ENCODE results near the gene ANKRD24.
"Not testable (repeated sequence)": the region's sequence is repeated elsewhere in the genome, so short reads cannot be mapped to it uniquely, and the experiment has no call there.

ANKRD24 gene

GRCh38 chr19:4233282-4233853 lies 50.9 kb downstream of the ANKRD24 start:
- no peak for DNase-seq

DNA sequence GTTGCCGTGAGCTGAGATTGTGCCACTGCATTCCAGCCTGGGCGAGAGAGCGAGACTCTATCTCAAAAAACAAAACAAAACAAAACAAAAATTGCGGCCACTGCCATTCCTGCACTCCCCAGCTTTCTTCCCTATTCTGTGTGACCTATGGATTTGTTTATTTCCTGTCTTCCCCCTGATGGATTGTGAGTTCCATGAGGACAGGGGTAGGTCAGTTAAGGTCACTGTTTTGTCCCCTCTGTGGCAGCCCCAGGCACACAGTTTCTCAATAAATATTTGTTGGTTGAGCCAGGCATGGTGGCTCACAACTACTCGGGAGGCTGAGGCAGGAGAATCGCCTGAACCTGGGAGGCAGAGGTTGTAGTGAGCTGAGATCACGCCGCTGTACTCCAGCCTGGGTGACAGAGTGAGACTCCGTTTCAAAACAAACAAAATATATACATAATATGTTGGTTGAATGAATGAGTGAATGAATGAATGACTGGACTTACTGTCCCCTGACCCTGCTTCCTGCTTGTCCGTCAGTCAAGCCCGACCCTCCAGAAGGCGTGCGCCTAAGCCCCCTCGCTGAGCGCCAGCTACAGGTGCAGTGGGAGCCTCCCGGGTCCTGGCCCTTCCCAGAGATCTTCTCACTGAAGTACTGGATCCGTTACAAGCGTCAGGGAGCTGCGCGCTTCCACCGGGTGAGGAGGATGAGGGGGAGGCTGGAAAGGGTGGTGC lies 51.8 kb downstream of the ANKRD24 start:
- no peak for DNase-seq

GRCh38 chr19:4234862-4235201 lies 52.3 kb downstream of the ANKRD24 start:
- DNase-seq = no peak

GRCh38 chr19:4237510-4237909 lies 55.0 kb downstream of the ANKRD24 start:
- DNase-seq = not testable (repeated sequence)

- DNase-seq = no peak
Observed at GRCh38 chr19:4238831-4239230, 56.3 kb downstream of the ANKRD24 start.

DNA sequence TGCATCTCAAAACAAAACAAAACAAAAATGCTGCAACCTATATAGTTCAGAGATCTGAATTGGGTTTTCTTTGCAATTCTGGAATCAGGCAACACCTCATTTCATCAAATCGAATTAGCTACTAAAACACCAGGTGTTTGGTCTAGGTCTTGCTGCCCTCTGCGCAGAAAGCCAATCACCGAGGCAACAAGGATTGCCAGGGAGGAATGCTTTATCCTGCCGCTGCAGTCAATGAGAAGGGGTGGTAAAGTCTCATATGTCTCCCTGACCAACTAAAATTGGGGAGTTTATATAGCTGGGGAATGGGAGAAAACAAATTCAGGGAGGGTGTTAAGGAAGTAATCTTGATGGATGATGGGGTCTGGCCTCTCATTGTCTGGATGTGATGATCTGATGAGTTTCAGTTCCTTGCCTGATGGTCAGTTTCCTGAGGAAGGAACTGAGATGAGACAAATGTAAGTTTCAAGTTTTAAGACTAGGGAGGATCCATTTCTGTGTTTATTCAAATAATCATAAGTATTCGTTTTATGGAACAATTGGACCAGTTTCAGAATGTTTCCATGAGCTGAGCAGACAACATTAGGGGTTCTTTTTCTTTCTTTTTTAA lies 59.4 kb downstream of the ANKRD24 start:
- no peak for DNase-seq

GRCh38 chr19:4245938-4246337 lies 63.4 kb downstream of the ANKRD24 start:
- not testable (repeated sequence) for DNase-seq

GRCh38 chr19:4246767-4247593 lies 64.5 kb downstream of the ANKRD24 start, which contains the start of gene YJU2:
YJU2 (plus strand) TSS chr19:4247080; CDS start chr19:4247147, 67 bp downstream.
- DNase-seq = peak; percentile 99

GRCh38 chr19:4256563-4256962 lies 74.1 kb downstream of the ANKRD24 start:
- DNase-seq = no peak

GRCh38 chr19:4257025-4257424 lies 74.5 kb downstream of the ANKRD24 start:
- no peak for DNase-seq

DNA sequence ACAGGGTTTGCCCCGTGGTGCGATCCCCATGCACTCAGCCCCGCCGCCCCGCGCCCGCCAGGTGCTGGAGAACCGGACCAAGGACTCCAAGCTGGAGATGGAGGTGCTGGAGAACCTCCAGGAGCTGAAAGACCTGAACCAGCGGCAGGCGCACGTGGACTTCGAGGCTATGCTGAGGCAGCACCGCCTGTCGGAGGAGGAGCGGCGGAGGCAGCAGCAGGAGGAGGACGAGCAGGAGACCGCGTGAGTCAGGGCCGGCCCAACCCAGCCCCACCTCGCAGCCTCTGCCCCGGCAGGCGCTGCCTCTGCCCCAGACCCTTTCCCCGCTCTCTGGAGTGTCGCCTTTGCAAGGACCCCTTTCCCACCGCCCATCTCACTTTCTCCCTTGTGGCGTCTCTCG lies 75.7 kb downstream of the ANKRD24 start:
- DNase-seq = no peak

DNA sequence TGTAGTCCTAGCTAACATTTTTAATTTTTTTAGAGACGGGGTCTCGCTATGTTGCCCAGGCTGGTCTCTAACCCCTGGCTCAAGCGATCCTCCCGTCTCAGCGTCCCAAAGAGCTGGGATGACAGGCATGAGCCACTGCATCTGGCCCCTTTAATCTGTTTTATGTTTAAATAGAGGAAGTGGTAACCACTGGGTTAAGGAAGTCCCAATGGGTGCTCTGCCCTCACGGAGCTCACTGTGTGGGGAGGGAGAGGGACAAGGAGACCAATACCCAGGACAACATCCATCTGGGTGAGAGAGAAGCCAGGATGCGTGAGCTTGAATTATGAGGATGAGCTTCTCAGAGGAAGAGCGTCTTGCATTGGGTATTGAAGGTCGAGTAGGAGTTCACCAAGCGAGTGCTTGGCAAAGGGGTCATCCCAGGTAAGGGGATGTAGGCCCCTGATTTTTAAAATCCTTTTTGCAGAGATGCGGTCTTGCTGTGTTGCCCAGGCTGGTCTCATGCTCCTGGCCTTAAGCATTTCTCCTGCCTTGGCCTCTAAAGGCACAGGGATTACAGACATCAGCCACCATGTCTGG lies 78.2 kb downstream of the ANKRD24 start:
- no peak for DNase-seq

GRCh38 chr19:4264812-4265211 lies 82.3 kb downstream of the ANKRD24 start:
- DNase-seq = no peak

GRCh38 chr19:4266253-4267000 lies 83.9 kb downstream of the ANKRD24 start:
- DNase-seq = no peak

DNA sequence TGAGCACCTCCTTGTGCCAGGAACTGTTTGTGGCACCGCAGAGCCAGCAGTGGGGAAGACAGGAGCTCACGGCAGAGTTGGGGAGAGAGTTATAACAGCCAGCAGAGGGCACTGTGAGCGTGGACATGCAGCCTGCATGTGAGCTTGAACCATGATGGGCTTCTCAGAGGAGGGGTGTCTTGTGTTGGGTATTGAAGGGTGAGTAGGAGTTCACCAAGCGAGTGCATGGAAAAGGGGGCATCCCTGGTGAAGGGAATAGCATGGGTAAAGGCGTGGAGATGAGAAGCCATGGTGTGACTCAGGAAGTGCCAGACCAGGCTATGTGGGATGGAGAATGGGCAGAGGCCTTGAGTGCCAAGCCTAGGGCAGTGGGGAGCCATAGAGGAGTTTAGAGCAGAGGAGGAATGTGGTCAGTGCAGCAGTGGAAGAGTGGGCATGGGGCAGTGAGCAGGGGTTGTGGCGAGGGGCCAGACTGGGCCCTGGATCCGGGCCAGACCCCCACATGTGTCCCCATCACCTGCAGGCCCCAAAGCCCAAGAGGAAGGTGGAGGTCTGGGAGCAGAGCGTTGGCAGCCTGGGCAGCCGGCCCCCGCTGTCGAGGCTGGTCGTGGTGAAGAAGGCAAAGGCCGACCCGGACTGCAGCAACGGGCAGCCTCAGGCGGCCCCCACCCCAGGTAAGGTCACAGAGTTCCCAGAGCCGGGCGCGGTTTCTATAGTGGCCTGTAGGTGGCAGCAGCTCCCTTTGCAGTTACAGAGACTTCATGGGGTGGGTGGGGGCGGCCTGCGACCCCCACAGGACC lies 84.8 kb downstream of the ANKRD24 start:
- no peak for DNase-seq

DNA sequence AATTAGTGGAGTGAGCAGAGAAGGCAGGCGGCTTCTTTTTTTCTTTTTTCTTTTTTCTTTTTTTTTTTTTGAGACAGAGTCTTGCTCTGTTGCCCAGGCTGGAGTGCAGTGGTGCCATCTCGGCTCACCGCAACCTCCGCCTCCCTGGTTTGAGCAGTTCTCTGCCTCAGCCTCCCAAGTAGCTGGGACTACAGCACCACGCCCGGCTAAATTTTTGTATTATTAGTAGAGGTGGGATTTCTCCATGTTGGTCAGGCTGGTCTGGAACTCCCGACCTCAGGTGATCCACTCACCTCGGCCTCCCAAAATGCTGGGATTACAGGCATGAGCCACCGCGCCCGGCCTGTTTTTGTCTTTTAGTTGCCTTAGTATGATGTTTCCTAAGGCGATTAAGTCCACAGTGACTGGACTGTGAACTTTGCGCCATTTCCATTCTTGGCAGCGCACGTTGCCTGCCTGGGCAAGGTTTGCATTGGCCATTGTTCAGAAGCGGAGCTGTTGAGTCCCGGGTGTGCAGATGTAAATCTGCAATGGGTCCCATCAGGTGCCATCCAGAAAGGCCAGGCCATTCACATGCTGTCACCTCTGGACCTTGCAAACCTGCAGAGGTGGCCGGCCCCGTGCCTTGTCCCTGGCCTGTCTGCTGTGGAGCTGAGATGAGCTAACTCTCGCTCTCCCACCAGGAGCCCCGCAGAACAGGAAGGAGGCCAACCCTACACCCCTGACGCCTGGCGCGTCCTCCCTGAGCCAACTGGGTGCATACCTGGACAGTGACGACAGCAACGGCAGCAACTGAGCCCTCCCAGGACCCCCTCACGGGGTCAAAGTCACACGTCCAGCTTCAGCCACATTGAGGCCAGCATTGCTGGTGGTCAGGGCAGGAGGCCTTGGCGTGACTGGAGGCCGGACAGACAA lies 85.7 kb downstream of the ANKRD24 start:
- DNase-seq = no peak

DNA sequence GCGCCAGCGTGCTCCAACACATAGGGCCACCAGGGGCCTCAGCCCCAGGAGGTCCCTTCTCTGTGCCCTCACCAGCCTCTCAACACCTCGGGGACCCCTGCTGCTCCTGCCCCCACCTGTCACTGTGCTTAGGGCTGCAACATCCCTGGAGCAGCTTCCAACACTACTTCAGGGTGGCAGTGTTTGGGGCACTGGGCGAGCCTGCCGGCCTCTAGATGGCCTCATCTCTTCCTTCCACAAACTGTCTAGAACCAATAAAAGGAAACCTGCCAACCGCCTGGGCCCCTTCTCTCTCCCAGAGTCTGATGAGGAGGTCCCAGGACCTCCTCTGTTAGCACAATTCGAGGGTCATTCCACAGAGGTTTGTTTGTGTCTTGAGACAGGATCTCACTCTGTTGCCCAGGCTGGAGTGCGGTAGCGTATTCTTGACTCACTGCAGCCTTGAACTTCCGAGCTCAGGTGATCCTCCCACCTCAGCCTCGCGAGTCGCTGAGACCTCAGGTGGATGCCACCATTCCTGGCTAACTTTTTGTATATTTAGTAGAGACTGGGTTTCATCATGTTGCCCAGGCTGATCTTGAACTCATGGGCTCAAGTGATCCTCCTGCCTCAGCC lies 86.4 kb downstream of the ANKRD24 start:
- no peak for DNase-seq

- DNase-seq = no peak
Observed at GRCh38 chr19:4272894-4273293, 90.4 kb downstream of the ANKRD24 start.

DNA sequence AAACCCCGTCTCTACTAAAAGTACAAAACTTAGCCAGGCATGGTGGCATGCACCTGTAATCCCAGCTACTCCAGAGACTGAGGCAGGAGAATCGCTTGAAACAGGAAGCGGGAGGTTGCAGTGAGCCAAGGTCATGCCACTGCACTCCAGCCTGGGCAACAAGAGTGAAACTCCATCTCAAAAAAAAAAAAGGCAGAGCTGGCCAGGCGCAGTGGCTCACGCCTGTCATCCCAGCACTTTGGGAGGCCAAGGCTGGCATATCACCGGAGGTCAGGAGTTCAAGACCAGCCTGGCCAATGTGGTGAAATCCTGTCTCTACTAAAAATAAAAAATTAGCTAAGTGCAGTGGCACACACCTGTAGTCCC lies 91.8 kb downstream of the ANKRD24 start:
- DNase-seq = not testable (repeated sequence)

All from KG1 (cell line).